Activated CD8-positive, alpha-beta T cell treated with anti-CD3 and anti-CD28 coated beads, Interleukin-2, amount 10 ng/mL, durations not matched to agents 7 days and 5 days (primary cell): Measurements from ENCODE around the gene SLC7A9. TPM values are rescaled to one million over a fixed set of nuclear protein-coding genes. Genes with fewer than 3 reads are reported as not detected.

Experiments used
- ATAC-seq: fragments of 150-1000 bp; cut with Tn5 transposase; one replicate; pipeline ENCODE4 v1.10.0; 2021; ENCODE audit warnings: moderate library complexity
- CTCF ChIA-PET: fragments of 350-600 bp; sonication (Branson Sonifier 250); formaldehyde crosslinking; loops from one replicate; lab custom pipeline; 2021; ENCODE audit warnings: antibody characterized with exemption; lab: Charles Lee
- POLR2A ChIA-PET: fragments of 350-600 bp; sonication (Branson Sonifier 250); formaldehyde crosslinking; loops from one replicate; lab custom pipeline; 2021; ENCODE audit warnings: antibody characterized with exemption; lab: Charles Lee
- DNase-seq: peaks from one replicate; pipeline ENCODE4 v3.0.0-alpha.2; 2020
- H3K27ac Mint-ChIP-seq: one replicate; pipeline ENCODE4 v1.8.0; 2021; ENCODE audit warnings: mild to moderate bottlenecking, mixed read lengths
- H3K27me3 Mint-ChIP-seq: one replicate; pipeline ENCODE4 v1.8.0; 2021; ENCODE audit warnings: low read depth, mixed read lengths
- H3K36me3 Mint-ChIP-seq: one replicate; pipeline ENCODE4 v1.8.0; 2021; ENCODE audit warnings: low read depth, mixed read lengths
- H3K4me1 Mint-ChIP-seq: one replicate; pipeline ENCODE4 v1.8.0; 2021; ENCODE audit warnings: low read depth, mixed read lengths
- H3K4me3 Mint-ChIP-seq: one replicate; pipeline ENCODE4 v1.8.0; 2021; ENCODE audit warnings: mild to moderate bottlenecking, mixed read lengths
- H3K9me3 Mint-ChIP-seq: one replicate; pipeline ENCODE4 v1.8.0; 2022; ENCODE audit warnings: mixed read lengths; ENCODE audit not compliant: insufficient read depth
- total RNA-seq, 2 experiments: library from RNA; stranded (reverse); gene quantifications; one replicate each; pipeline ENCODE4 v1.2.3, GENCODE V29; 2021

SLC7A9 gene
- total RNA-seq, 2 experiments from 2014 or later = 0.10 to 0.58 TPM

GRCh38 chr19:32818536-32818935 lies 51.0 kb downstream of the SLC7A9 start:
- Mint-ChIP-seq H3K36me3 (no peaks in the 10 kb centered on the region), H3K9me3 (no peaks in the 10 kb centered on the region), H3K4me1 (peaks cover 15% of the 10 kb centered on the region), H3K4me3 (no peak overlapping the region), H3K27me3 (peaks cover 7% of the 10 kb centered on the region), H3K27ac (no peak overlapping the region)
- CTCF ChIA-PET = interaction anchor here (1.3 kb wide), 1 partner anchor 22 kb away, joined by 3 read pairs; no protein-coding TSS in a partner anchor
- POLR2A ChIA-PET = no interaction called here
- ATAC-seq (no peak), DNase-seq (no peak)

GRCh38 chr19:32817569-32818476 lies 51.7 kb downstream of the SLC7A9 start:
- ATAC-seq (no peak), DNase-seq (no peak)
- no peak overlapping the region for H3K4me3 Mint-ChIP-seq
- H3K27me3 Mint-ChIP-seq = peaks cover 7% of the 10 kb centered on the region
- ChIA-PET CTCF (interaction anchor here (1.3 kb wide), 1 partner anchor 21 kb away, joined by 3 read pairs; no protein-coding TSS in a partner anchor), POLR2A (interaction anchor here (0.6 kb wide), 1 partner anchor 27 kb away, joined by 4 read pairs; no protein-coding TSS in a partner anchor)
- H3K36me3 Mint-ChIP-seq = no peaks in the 10 kb centered on the region
- H3K9me3 Mint-ChIP-seq = no peaks in the 10 kb centered on the region
- no peak overlapping the region for H3K27ac Mint-ChIP-seq
- H3K4me1 Mint-ChIP-seq = peaks cover 15% of the 10 kb centered on the region

DNA sequence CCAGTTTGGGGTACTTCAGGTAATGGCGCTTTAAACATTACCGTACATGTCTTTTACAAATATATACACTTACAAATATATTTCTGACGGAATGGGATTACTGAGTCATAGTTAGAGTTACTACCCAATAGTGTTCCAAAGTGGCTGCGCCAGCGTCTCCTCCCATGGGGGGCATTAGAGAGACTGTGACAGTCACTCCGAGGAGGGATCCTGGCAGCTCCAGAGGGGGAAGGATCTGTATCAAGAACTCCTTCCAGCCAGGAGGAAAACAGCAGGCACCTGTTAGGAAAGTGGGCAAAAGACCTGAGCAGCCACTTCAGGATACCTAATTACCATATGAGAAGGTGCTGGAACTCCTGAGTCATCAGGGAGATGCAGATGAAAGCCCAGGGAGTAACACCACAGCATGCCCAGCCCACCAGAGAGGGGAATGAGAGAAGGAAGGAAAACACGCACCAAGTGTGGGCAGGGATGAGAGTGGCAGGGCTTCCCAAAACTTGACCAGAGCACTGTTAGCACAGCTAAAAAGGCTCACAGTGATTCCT lies 52.9 kb downstream of the SLC7A9 start:
- Mint-ChIP-seq H3K4me3 (no peak overlapping the region), H3K36me3 (no peaks in the 10 kb centered on the region), H3K27me3 (peaks cover 7% of the 10 kb centered on the region), H3K27ac (no peak overlapping the region), H3K9me3 (no peaks in the 10 kb centered on the region), H3K4me1 (peaks cover 15% of the 10 kb centered on the region)
- CTCF ChIA-PET = no interaction called here
- no peak for ATAC-seq
- POLR2A ChIA-PET = no interaction called here
- no peak for DNase-seq

GRCh38 chr19:32814624-32815023 lies 54.9 kb downstream of the SLC7A9 start:
- Mint-ChIP-seq H3K4me1 (peaks cover 11% of the 10 kb centered on the region), H3K36me3 (no peaks in the 10 kb centered on the region), H3K27ac (no peak overlapping the region), H3K27me3 (peaks cover 4% of the 10 kb centered on the region), H3K4me3 (no peak overlapping the region), H3K9me3 (no peaks in the 10 kb centered on the region)
- ATAC-seq = no peak
- POLR2A ChIA-PET = no interaction called here
- CTCF ChIA-PET = no interaction called here
- DNase-seq = no peak

DNA sequence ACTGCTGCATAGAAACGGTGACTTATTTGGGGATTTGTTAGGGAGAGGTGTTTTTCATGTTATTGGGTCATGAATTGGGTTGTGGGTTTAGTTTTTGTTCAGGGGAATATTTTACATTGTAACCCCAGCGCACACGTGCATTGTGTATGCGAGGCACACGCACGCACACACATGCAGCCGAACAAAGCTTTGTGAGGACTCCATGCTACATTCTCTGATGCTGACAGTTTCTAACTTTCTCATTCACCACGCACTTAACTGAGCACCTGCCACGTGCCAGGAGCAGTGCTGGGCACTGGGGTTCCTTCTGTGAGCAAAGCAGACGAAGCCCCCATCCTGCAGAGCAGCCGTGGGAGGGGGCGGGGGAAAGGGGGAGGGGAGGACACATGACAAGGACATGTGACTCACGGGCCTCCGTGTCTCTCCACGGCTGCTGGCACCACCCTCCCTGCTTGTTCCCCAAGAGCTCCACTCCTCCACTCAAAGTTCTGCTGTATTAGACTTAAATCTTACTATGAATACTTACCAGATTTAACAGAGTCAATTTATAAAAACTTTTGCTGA lies 55.6 kb downstream of the SLC7A9 start:
- DNase-seq = no peak
- Mint-ChIP-seq H3K27ac (no peak overlapping the region), H3K27me3 (peaks cover 7% of the 10 kb centered on the region), H3K36me3 (no peaks in the 10 kb centered on the region), H3K4me1 (peaks cover 13% of the 10 kb centered on the region), H3K9me3 (no peaks in the 10 kb centered on the region), H3K4me3 (no peak overlapping the region)
- ChIA-PET POLR2A (no interaction called here), CTCF (no interaction called here)
- ATAC-seq = no peak

DNA sequence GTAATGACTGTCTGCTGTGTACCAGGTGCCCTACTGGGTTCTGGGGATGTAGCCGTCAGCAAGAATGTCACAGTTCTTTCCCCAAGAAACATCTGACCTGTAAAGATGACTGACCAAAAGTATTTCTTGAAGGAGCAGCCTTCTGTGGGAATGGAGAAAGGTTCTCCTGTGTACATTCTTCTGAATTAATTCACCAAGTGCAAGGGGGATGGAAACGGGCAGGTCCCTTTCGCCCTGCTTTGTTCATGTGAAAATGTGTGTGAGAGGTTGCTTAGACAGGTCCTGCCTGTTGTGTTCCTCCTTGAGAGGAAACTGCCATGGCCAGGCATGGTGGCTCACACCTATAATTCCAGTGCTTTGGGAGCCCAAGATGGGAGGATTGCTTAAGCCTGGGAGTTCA lies 57.0 kb downstream of the SLC7A9 start:
- Mint-ChIP-seq H3K36me3 (no peaks in the 10 kb centered on the region), H3K27me3 (peaks cover 3% of the 10 kb centered on the region), H3K9me3 (no peaks in the 10 kb centered on the region), H3K27ac (no peak overlapping the region), H3K4me3 (no peak overlapping the region), H3K4me1 (peaks cover 11% of the 10 kb centered on the region)
- DNase-seq = no peak
- ChIA-PET POLR2A (no interaction called here), CTCF (no interaction called here)
- no peak for ATAC-seq

DNA sequence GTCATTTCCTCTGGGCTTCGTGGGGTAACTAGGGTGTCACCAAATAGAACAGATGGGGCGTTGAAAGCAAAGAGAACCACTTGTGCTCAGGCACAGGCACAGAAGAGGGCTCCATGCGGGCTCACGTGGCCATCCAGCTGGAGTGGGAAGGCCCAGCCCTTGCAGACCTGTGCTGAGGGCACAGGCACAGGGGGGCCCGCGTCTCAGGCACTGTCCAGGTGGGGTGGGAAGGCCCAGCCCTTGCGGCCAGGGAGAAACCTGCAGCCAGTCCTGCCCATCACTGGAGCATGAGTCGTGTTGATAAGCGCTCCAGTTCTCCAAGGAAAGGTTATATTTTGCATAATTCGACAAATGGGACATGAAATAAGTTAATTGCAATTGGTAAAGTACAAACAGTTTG lies 57.5 kb downstream of the SLC7A9 start:
- no peaks in the 10 kb centered on the region for H3K9me3 Mint-ChIP-seq
- DNase-seq (no peak), ATAC-seq (no peak)
- ChIA-PET POLR2A (no interaction called here), CTCF (no interaction called here)
- peaks cover 11% of the 10 kb centered on the region for H3K4me1 Mint-ChIP-seq
- H3K36me3 Mint-ChIP-seq = no peaks in the 10 kb centered on the region
- H3K27me3 Mint-ChIP-seq = peaks cover 3% of the 10 kb centered on the region
- no peak overlapping the region for H3K27ac Mint-ChIP-seq
- no peak overlapping the region for H3K4me3 Mint-ChIP-seq

GRCh38 chr19:32811151-32811550 lies 58.4 kb downstream of the SLC7A9 start:
- Mint-ChIP-seq H3K9me3 (no peaks in the 10 kb centered on the region), H3K27me3 (peaks cover 3% of the 10 kb centered on the region), H3K36me3 (no peaks in the 10 kb centered on the region), H3K4me3 (no peak overlapping the region), H3K27ac (no peak overlapping the region), H3K4me1 (peaks cover 11% of the 10 kb centered on the region)
- POLR2A ChIA-PET = no interaction called here
- no peak for DNase-seq
- no peak for ATAC-seq
- CTCF ChIA-PET = no interaction called here

DNA sequence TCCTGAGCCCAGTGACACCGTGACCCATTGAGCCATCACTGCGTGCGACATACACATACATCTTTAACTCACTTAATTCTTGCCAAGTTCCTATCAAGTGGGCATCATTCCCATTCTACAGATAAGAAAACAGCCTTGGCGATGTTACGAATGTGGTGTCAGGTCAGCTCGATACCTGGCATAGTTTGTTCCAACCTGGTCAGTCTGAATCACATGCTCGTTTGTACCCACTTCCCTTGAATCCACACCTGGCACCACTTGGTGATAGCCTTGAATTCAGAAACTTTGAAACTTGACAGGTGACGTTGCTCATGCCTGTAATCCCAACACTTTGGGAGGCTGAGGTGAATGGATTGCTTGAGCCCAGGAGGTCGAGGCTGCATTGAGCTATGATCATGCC lies 59.1 kb downstream of the SLC7A9 start:
- peaks cover 3% of the 10 kb centered on the region for H3K27me3 Mint-ChIP-seq
- H3K36me3 Mint-ChIP-seq = no peaks in the 10 kb centered on the region
- CTCF ChIA-PET = no interaction called here
- no peak overlapping the region for H3K27ac Mint-ChIP-seq
- peaks cover 11% of the 10 kb centered on the region for H3K4me1 Mint-ChIP-seq
- no peaks in the 10 kb centered on the region for H3K9me3 Mint-ChIP-seq
- H3K4me3 Mint-ChIP-seq = no peak overlapping the region
- no peak for ATAC-seq
- no peak for DNase-seq
- POLR2A ChIA-PET = no interaction called here

GRCh38 chr19:32809754-32810153 lies 59.8 kb downstream of the SLC7A9 start:
- peaks cover 11% of the 10 kb centered on the region for H3K4me1 Mint-ChIP-seq
- ChIA-PET CTCF (no interaction called here), POLR2A (no interaction called here)
- H3K27me3 Mint-ChIP-seq = peaks cover 3% of the 10 kb centered on the region
- ATAC-seq (no peak), DNase-seq (no peak)
- no peak overlapping the region for H3K4me3 Mint-ChIP-seq
- H3K9me3 Mint-ChIP-seq = no peaks in the 10 kb centered on the region
- H3K27ac Mint-ChIP-seq = no peak overlapping the region
- H3K36me3 Mint-ChIP-seq = no peaks in the 10 kb centered on the region

GRCh38 chr19:32809254-32809653 lies 60.3 kb downstream of the SLC7A9 start:
- H3K4me3 Mint-ChIP-seq = no peak overlapping the region
- ChIA-PET CTCF (no interaction called here), POLR2A (interaction anchor here (0.6 kb wide), 1 partner anchor 258 kb away, joined by 3 read pairs; no protein-coding TSS in a partner anchor)
- H3K4me1 Mint-ChIP-seq = peaks cover 11% of the 10 kb centered on the region
- H3K36me3 Mint-ChIP-seq = no peaks in the 10 kb centered on the region
- ATAC-seq (peak; percentile 44), DNase-seq (no peak)
- peaks cover 3% of the 10 kb centered on the region for H3K27me3 Mint-ChIP-seq
- no peaks in the 10 kb centered on the region for H3K9me3 Mint-ChIP-seq
- H3K27ac Mint-ChIP-seq = no peak overlapping the region

- Mint-ChIP-seq H3K36me3 (no peaks in the 10 kb centered on the region), H3K4me3 (no peak overlapping the region), H3K4me1 (peaks cover 11% of the 10 kb centered on the region), H3K27ac (no peak overlapping the region), H3K9me3 (no peaks in the 10 kb centered on the region), H3K27me3 (peaks cover 3% of the 10 kb centered on the region)
- ChIA-PET CTCF (no interaction called here), POLR2A (no interaction called here)
- no peak for ATAC-seq
- no peak for DNase-seq
Observed at GRCh38 chr19:32808236-32808635, 61.3 kb downstream of the SLC7A9 start.
